Skeletal muscle cell (primary cell): ENCODE data around the gene TMCC3.

Source experiments
- DNase-seq: peaks from one replicate; pipeline ENCODE4 v3.0.0-alpha.2; 2010; ENCODE audit warnings: low read depth
- H3K4me3 ChIP-seq: 2 replicates; pipeline ENCODE4 v1.5.1; 2011; ENCODE audit warnings: low read depth, mild to moderate bottlenecking, control low read depth, low read length, moderate library complexity

TMCC3 gene

GRCh38 chr12:94638521-94638920, 11.8 kb downstream of the TMCC3 start:
- DNase-seq: no peak
- H3K4me3 ChIP-seq: no peak overlapping the region

GRCh38 chr12:94637390-94638113, 12.8 kb downstream of the TMCC3 start:
- H3K4me3 ChIP-seq: no peak overlapping the region

GRCh38 chr12:94636462-94637085, 13.8 kb downstream of the TMCC3 start:
- H3K4me3 ChIP-seq: no peak overlapping the region
- DNase-seq: peak; percentile 58

More at GRCh38 chr12:94637390-94638113, 12.8 kb downstream of the TMCC3 start:
- DNase-seq: no peak

- DNase-seq: no peak
- no peak overlapping the region for H3K4me3 ChIP-seq
Observed at GRCh38 chr12:94634717-94635116, 15.6 kb downstream of the TMCC3 start.

- DNase-seq: no peak
- H3K4me3 ChIP-seq: no peak overlapping the region
Observed at GRCh38 chr12:94633401-94633800, 17.0 kb downstream of the TMCC3 start.

GRCh38 chr12:94631058-94631457, 19.3 kb downstream of the TMCC3 start:
- no peak overlapping the region for H3K4me3 ChIP-seq
- no peak for DNase-seq

- DNase-seq: no peak
- H3K4me3 ChIP-seq: no peak overlapping the region
Observed at GRCh38 chr12:94628819-94629472, 21.4 kb downstream of the TMCC3 start.

GRCh38 chr12:94628369-94628768, 22.0 kb downstream of the TMCC3 start:
- no peak for DNase-seq
- H3K4me3 ChIP-seq: no peak overlapping the region

- H3K4me3 ChIP-seq: no peak overlapping the region
Observed at GRCh38 chr12:94625531-94625930, 24.8 kb downstream of the TMCC3 start.

GRCh38 chr12:94623161-94623920, 27.0 kb downstream of the TMCC3 start:
- H3K4me3 ChIP-seq: no peak overlapping the region
- no peak for DNase-seq

More at GRCh38 chr12:94625531-94625930, 24.8 kb downstream of the TMCC3 start:
- DNase-seq: no peak

- no peak for DNase-seq
- no peak overlapping the region for H3K4me3 ChIP-seq
Observed at GRCh38 chr12:94622475-94622874, 27.9 kb downstream of the TMCC3 start.

- H3K4me3 ChIP-seq: no peak overlapping the region
- DNase-seq: peak; percentile 61
Observed at GRCh38 chr12:94621662-94622359, 28.5 kb downstream of the TMCC3 start.

- H3K4me3 ChIP-seq: no peak overlapping the region
- DNase-seq: no peak
Observed at GRCh38 chr12:94620621-94621020, 29.7 kb downstream of the TMCC3 start.

- H3K4me3 ChIP-seq: no peak overlapping the region
- peak; percentile 91 for DNase-seq
Observed at GRCh38 chr12:94618995-94619695, 31.2 kb downstream of the TMCC3 start.

GRCh38 chr12:94617101-94617500, 33.3 kb downstream of the TMCC3 start:
- no peak for DNase-seq
- no peak overlapping the region for H3K4me3 ChIP-seq

GRCh38 chr12:94616203-94616729, 34.1 kb downstream of the TMCC3 start:
- DNase-seq: no peak
- no peak overlapping the region for H3K4me3 ChIP-seq

- H3K4me3 ChIP-seq: peak overlapping the region; percentile 10
- peak; percentile 68 for DNase-seq
Observed at GRCh38 chr12:94615260-94616181, 34.8 kb downstream of the TMCC3 start.
